ENCODE measurements around the gene NPEPPS. TPM values are rescaled to one million over a fixed set of nuclear protein-coding genes. Genes with fewer than 3 reads are reported as not detected.
"Not testable (repeated sequence)": the region's sequence is repeated elsewhere in the genome, so short reads cannot be mapped to it uniquely, and the experiment has no call there.

The NPEPPS gene
- total RNA-seq: 76.8 and 78.8 TPM in 2 replicates

GRCh38 chr17:47530557-47531232, at the start of gene NPEPPS:
NPEPPS (plus strand) TSS chr17:47531108; CDS start chr17:47531301, 193 bp downstream.
- DNase-seq (ENCODE audit: extremely low read depth, low read depth, low spot score): not testable (repeated sequence)

GRCh38 chr17:47491841-47492212, 39.1 kb upstream of the NPEPPS start:
- DNase-seq (ENCODE audit: extremely low read depth, low read depth, low spot score): not testable (repeated sequence)

GRCh38 chr17:47499074-47499473, 31.8 kb upstream of the NPEPPS start:
- not testable (repeated sequence) for DNase-seq (ENCODE audit: extremely low read depth, low read depth, low spot score)

DNA sequence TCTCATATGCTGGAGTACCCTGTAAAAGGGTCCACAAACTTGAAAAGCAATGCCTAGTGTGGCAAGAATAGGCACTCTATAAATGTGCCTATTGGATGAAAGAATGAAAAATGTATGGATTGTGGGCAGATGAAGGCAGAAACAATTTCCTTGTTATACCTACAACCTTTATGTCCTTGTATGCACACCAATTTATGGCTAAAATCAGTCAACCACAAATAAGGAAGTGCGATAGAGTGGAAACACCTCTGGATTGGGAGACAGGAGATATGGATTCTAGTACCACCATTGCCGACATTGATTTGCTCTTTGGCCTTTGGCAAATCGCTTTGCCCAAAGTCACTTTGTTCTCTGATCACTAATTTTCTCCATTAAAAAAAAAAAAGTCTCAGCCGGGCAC, 31.4 kb upstream of the NPEPPS start:
- DNase-seq (ENCODE audit: extremely low read depth, low read depth, low spot score): not testable (repeated sequence)

DNA sequence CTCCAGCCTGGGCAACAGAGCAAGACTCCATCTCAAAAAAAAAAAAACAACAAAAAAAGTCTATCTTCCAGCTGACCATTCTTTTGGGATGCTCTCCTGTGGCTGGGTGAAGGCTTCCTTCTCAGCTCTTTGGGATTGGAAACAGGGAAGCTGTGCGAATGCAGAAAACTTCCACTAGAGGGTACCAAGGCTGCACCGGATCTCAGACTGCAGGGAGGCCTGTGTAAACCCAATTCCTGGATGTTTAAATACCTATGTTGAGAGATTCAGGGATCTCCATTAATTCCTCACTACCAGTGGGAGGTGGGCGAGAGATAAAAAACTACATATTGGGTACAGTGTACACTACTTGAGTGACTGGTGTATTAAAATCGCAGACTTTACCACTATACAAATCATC, 30.3 kb upstream of the NPEPPS start:
- DNase-seq (ENCODE audit: extremely low read depth, low read depth, low spot score): not testable (repeated sequence)

DNA sequence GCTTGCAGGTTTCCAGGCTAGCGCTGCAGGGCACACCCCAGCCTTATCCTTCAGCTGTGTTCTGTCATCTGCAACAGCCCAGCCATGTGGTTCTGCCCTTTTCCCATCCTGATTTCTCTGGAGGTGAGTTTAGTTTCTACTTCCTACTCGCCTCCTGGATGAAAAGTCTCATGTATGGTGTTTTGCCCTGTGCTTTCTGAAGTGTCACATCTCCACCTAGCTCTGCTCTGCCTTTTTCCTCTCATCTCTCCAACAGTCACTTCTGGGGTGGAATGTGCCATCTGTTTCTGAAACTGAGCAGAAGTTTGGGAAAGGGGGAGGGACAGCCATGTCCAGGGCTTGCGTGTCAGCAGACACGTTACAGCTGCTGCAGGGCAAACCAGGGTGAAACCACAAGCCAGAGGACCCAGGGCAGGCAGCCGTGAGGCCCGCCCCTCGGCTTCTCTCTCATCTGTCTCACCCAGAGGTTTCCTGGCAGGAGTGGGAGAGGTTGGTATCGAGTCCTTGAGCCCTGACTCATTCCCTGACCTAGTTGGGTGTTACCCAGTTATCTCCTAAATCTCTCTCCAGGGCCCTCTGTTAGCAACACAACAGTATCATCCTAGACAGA, 28.7 kb upstream of the NPEPPS start:
- DNase-seq (ENCODE audit: extremely low read depth, low read depth, low spot score): not testable (repeated sequence)

- DNase-seq (ENCODE audit: extremely low read depth, low read depth, low spot score): not testable (repeated sequence)
These were observed 28.0 kb upstream of the NPEPPS start for GRCh38 chr17:47502776-47503455.

GRCh38 chr17:47511701-47512146, 19.2 kb upstream of the NPEPPS start:
- not testable (repeated sequence) for DNase-seq (ENCODE audit: extremely low read depth, low read depth, low spot score)

DNA sequence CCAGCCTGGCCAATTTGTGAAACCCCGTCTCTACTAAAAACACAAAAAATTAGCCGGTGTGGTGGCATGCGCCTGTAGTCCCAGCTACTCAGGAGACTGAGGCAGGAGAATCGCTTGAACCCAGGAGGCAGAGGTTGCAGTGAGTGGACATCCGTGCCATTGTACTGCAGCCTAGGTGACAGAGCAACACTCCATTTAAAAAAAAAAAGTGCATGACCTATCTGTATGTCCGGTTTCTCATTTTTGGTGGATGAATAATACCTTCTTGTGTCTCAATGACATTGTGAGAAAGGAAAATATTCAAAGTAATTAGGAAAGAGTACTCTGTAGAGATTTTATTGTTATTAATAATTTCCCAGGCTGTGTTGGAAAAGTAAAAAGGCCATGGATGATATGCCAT, 17.6 kb upstream of the NPEPPS start:
- not testable (repeated sequence) for DNase-seq (ENCODE audit: extremely low read depth, low read depth, low spot score)

GRCh38 chr17:47518880-47519279, 12.0 kb upstream of the NPEPPS start:
- not testable (repeated sequence) for DNase-seq (ENCODE audit: extremely low read depth, low read depth, low spot score)

DNA sequence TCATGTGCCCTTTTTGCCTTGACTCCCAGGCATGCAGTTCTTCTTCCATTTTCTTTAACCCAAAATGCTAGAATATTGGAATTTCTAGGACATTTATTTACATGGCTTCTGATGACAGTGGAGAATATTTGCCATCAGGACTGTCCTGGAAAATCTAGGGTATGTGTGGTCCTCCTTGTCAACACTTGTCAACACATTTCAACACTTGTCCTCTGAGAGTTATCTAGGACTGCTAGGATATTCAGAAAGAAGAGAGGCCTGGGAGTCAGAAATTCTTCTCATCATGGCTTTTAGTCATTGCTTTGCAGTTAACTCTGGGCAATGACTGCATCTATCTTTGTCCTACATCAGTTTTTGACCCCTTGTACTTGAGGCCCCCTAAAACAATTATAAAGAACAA, 11.5 kb upstream of the NPEPPS start:
- not testable (repeated sequence) for DNase-seq (ENCODE audit: extremely low read depth, low read depth, low spot score)

DNA sequence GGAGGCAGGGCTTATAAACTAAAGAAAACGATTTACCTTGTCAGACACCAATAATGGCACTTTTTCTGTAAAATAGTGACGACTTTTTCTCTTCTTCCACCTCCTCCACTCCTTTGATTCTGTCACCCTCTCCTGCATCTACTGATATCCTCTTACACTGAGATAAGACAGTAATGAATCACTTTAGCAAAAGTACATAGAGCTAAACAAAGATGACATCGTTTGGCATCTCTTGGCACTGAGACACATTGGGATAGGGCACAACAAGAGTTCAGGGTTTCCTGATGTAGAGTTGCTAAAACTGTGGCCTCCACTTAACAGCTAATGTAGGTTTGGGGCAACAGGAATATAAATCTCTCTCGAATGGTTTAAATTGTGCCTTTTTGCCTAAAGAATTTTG, 10.6 kb upstream of the NPEPPS start:
- DNase-seq (ENCODE audit: extremely low read depth, low read depth, low spot score): not testable (repeated sequence)

GRCh38 chr17:47521434-47521833, 9.5 kb upstream of the NPEPPS start:
- not testable (repeated sequence) for DNase-seq (ENCODE audit: extremely low read depth, low read depth, low spot score)

DNA sequence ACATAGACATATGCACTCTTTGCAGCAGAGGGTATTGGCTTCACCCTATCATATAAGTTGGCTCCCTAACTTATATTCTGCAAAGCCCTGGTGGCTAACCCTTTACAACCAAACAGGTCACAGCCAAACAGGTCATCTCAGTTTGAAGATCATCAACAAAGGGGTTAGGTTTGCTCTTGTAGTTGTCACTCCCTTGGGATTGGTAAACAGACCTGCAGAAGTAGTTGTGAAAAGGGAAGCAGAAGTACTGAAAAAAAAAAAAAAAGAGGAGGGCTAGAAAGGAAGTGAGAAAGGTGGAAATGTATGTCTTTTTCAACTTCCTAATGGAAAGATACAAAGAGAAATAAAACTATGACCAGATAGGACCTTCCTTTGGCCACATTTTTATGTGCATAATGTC, 8.6 kb upstream of the NPEPPS start:
- not testable (repeated sequence) for DNase-seq (ENCODE audit: extremely low read depth, low read depth, low spot score)

DNA sequence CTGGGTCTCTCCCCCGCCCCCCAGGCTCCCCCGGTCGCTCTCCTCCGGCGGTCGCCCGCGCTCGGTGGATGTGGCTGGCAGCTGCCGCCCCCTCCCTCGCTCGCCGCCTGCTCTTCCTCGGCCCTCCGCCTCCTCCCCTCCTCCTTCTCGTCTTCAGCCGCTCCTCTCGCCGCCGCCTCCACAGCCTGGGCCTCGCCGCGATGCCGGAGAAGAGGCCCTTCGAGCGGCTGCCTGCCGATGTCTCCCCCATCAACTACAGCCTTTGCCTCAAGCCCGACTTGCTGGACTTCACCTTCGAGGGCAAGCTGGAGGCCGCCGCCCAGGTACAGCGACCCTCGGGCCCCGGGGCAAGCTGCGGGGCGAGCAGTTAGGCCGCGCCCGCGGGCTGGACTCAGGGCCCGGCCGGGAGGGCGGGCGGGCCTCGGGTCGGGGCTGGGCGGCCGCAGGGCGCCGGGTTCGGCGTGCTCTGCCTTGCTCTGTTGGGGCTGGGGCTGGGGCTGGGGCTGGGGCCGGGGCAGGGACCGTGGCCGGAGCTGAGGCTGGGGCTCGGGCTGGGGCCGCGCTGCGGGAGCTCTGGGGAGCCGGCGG, 419 bp downstream of the NPEPPS start:
- DNase-seq (ENCODE audit: extremely low read depth, low read depth, low spot score): not testable (repeated sequence)

- not testable (repeated sequence) for DNase-seq (ENCODE audit: extremely low read depth, low read depth, low spot score)
These were observed 8.2 kb downstream of the NPEPPS start for GRCh38 chr17:47539085-47539484.

- not testable (repeated sequence) for DNase-seq (ENCODE audit: extremely low read depth, low read depth, low spot score)
These were observed 10.8 kb downstream of the NPEPPS start for GRCh38 chr17:47541676-47542075.

- DNase-seq (ENCODE audit: extremely low read depth, low read depth, low spot score): not testable (repeated sequence)
These were observed 13.4 kb downstream of the NPEPPS start for GRCh38 chr17:47544327-47544726.

DNA sequence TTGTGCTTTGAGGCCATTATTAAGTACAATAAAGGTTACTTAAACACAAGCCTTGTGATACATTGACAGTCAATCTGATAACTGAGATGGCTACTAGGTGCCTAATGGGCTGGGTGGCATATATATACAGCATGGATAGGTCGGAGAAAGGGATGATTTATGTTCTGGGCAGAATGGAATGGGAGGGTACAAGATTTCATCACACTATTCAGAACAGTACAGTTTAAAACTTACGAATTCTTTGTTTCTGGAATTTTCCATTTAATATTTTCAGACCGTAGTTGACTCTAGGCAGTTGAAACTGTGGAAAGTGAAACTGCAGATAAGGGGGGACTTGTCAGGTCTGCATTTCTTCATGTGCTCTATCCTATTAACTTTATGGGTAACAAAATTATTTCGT, 23.8 kb downstream of the NPEPPS start:
- not testable (repeated sequence) for DNase-seq (ENCODE audit: extremely low read depth, low read depth, low spot score)

DNA sequence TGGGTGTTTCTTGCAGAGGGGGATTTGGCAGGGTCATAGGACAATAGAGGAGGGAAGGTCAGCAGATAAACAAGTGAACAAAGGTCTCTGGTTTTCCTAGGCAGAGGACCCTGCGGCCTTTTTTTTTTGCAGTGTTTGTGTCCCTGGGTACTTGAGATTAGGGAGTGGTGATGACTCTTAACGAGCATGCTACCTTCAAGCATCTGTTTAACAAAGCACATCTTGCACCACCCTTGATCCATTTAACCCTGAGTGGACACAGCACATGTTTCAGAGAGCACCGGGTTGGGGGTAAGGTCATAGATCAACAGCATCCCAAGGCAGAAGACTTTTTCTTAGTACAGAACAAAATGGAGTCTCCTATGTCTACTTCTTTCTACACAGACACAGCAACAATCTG, 25.2 kb downstream of the NPEPPS start:
- not testable (repeated sequence) for DNase-seq (ENCODE audit: extremely low read depth, low read depth, low spot score)

- not testable (repeated sequence) for DNase-seq (ENCODE audit: extremely low read depth, low read depth, low spot score)
These were observed 29.7 kb downstream of the NPEPPS start for GRCh38 chr17:47560517-47561043.

All from glomerular endothelial cell (primary cell).